Testis (tissue), 2 donors: ENCODE measurements around the gene CDK14.

ENCODE experiments used
- CTCF ChIP-seq, 3 experiments: fragments of 450-650 bp in 2 of 3; fragments of 200-600 bp in 1 of 3; sonication (generic) in 1 of 3; IDR thresholded peaks; one replicate each; pipeline ENCODE4 v1.5.1; 2016 to 2019; ENCODE audit warnings: antibody characterized with exemption in 3 of 3, mild to moderate bottlenecking in 2 of 3, moderate library complexity in 1 of 3
- POLR2A ChIP-seq: fragments of 450-650 bp; IDR thresholded peaks from one replicate; pipeline ENCODE4 v1.6.1; 2017; ENCODE audit warnings: antibody characterized with exemption, mild to moderate bottlenecking, moderate library complexity

- TF ChIP-seq CTCF (IDR thresholded peaks at IDR 0.05) (no peak), POLR2A (no peak)
These were observed 243.7 kb downstream of the CDK14 start for GRCh38 chr7:90839727-90840291.
